SJSA1 (cell line): ENCODE results near the gene DNLZ. TPM values are rescaled to one million over a fixed set of nuclear protein-coding genes. Genes with fewer than 3 reads are reported as not detected.
"Not testable (repeated sequence)": the region's sequence is repeated elsewhere in the genome, so short reads cannot be mapped to it uniquely, and the experiment has no call there.

Experiments
- DNase-seq, 2 experiments: peaks; one replicate each; pipeline ENCODE4 v3.0.0-alpha.2; 2015 to 2020; ENCODE audit warnings: low spot score in 2 of 2, low read depth in 1 of 2
- H3K27ac ChIP-seq: fragments of 250-450 bp; sonication (Bioruptor Pico); 2 replicates; pipeline ENCODE4 v1.5.1; 2020; ENCODE audit warnings: mild to moderate bottlenecking, moderate library complexity
- H3K27me3 ChIP-seq: fragments of 250-450 bp; sonication (Bioruptor Pico); replicated peaks from 2 replicates; pipeline ENCODE4 v1.5.1; 2020; ENCODE audit warnings: mild to moderate bottlenecking, moderate library complexity
- H3K36me3 ChIP-seq: fragments of 250-450 bp; sonication (Bioruptor Pico); 2 replicates; pipeline ENCODE4 v1.5.1; 2020; ENCODE audit warnings: mild to moderate bottlenecking
- H3K4me1 ChIP-seq: fragments of 250-450 bp; sonication (Bioruptor Pico); replicated peaks from 2 replicates; pipeline ENCODE4 v1.6.1; 2021; ENCODE audit warnings: mild to moderate bottlenecking
- H3K4me3 ChIP-seq: fragments of 250-450 bp; sonication (Bioruptor Pico); 2 replicates; pipeline ENCODE4 v1.5.1; 2020; ENCODE audit warnings: mild to moderate bottlenecking
- H3K9me3 ChIP-seq: fragments of 250-450 bp; sonication (Bioruptor Pico); replicated peaks from 2 replicates; pipeline ENCODE4 v1.5.1; 2020; ENCODE audit warnings: mild to moderate bottlenecking
- total RNA-seq: library from RNA; depleted of rRNA; stranded (reverse); fragments of >200 nt; shearing (Covaris generic); gene quantifications from 2 replicates; pipeline ENCODE4 v1.2.3, GENCODE V29; 2014; rRNA removed

The DNLZ gene
- 43.0 and 79.2 TPM in 2 replicates for total RNA-seq

DNA sequence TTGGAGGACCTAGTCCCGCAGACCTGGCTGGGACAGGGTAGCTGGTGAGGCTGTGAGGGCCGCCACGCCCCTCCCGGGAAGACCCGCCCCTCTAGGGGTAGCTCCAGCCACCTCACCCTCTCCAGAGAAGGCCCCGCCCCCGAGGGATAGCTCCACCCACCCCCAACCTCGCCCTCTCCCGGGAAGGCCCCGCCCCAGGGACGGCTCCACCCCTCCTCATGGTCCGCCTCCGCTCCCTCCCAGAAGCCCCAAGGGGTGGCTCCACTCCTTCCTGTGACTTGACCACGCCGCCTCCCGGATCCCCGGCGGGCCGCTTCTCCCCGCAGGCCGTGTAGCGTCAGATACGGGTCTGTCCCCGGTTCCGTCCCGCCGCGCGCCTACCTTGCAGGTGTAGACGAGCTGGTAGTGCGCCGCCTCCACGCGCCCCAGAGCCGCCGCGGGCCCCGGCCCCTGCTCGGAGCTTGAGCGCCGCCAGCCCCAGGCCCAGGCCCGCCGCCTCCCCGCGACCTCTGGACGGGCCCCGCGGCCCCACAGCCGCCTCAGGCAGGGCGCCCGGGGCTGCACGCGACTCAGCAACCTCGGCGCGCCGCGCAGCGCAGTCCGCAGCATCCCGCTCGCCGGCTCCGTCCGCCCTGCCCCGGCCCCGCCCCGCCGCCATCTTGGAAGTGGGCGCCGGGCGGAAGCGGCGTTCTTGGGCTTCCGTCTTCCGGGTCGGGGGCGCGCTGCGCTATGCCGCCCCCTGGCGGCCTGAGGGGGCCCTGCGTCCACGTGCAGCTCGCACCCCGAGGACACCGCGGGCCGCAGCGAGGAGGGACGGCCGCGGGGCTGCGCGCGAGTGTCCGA lies at the start of gene DNLZ:
Gene DNLZ (minus strand): TSS at position 639 of the 843 bp plus-strand sequence. CDS start 30 bp downstream, at position 609.
- Histone ChIP-seq H3K4me3 (peak within 1 kb of the TSS; percentile 100), H3K27ac (peak within 1 kb of the TSS; percentile 65), H3K9me3 (peaks cover 7% of the 10 kb centered on the region), H3K36me3 (peaks cover 44% of the 10 kb centered on the region), H3K4me1 (peaks cover 51% of the 10 kb centered on the region), H3K27me3 (no peaks in the 10 kb centered on the region)
- peak; percentile 85 to 97 for DNase-seq

DNA sequence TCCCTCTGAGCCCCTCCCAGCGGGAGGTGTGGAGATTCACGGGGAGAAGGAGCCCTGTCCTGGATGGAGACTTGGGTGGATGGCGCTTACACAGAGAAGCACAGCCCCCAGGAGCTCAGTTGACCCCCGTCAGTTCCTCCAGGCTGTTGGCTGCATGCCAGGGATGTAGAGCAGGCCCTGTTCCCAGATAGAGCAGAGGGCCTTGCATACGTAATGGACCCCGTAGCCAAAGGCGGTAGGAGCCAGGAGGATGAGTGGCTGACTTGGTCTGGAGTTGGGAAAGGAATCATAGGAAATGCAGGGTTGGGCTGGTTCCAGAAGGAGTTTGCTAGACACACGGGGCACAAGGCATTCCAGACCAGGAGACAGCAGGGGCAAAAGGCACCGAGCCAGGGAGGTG lies 49.4 kb upstream of the DNLZ start:
- Histone ChIP-seq H3K4me1 (peaks cover 24% of the 10 kb centered on the region), H3K9me3 (no peaks in the 10 kb centered on the region), H3K27ac (no peak overlapping the region), H3K27me3 (no peaks in the 10 kb centered on the region), H3K36me3 (peaks cover 75% of the 10 kb centered on the region), H3K4me3 (no peak overlapping the region)
- DNase-seq, result no peak

DNA sequence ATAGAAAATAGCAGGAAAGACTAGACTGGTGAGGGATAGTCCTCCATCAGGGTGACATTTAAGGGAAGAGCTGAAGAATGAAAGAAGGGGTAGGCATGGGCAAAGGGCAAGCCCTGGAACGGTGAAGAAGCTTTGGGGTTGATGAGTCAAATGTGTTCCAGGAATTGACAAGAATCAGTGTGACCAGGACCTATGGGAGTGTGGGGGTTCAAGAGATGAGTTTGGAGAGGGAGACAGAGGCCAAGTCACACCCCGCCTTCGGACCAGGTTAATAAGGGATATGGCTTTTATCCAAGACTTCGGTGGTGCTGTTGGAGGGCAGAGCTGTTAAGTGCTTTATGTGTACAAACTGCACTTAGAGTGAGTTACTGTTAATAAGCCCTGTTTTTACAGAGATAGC lies 47.8 kb upstream of the DNLZ start:
- no peaks in the 10 kb centered on the region for H3K9me3 ChIP-seq
- H3K4me3 ChIP-seq, result peak overlapping the region; percentile 99
- peaks cover 24% of the 10 kb centered on the region for H3K4me1 ChIP-seq
- H3K27me3 ChIP-seq, result no peaks in the 10 kb centered on the region
- peaks cover 70% of the 10 kb centered on the region for H3K36me3 ChIP-seq
- no peak for DNase-seq
- H3K27ac ChIP-seq, result no peak overlapping the region

DNA sequence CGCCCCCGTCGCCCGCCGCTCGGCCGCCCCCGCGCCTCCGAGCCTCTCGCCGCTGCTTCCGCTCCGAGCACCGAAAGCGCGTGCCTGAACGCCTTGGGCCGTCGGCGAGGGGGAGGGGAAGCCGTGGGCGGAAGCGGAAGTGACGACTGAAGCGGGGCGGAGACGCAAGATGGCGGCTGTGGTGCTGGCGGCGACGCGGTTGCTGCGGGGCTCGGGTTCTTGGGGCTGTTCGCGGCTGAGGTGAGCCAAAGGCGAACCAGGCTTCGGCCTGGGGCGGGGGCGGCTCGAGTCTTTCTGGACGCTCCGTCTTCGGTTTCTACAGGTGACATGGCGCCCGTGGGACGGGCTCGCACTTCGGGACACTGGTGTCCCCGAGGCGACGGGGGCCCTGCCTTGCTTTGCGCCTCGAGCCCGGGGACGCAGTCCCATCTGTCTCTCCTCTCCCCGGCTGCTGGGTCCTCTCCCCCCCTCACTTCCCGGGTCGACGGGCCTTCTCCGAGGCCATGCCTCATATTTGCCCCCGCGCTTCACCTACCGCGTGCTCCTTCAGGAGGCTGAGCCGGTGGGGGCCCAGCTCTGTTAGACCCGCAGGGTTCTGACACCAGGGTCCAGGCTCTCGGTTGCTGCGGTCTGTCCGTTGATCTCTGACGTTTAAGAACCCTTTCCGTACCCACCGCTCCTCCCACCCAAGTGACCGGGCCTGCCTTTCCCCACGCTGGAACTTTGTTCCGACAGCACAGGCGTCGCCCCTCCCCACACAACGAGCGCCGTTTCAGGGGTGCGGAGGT lies 47.1 kb upstream of the DNLZ start, which contains the start of the genes ENTR1 and PMPCA:
Gene ENTR1 (minus strand): TSS at position 115 of the 788 bp plus-strand sequence. CDS start 217 bp downstream, outside the sequence.
Gene PMPCA (plus strand): TSS at position 159 of the 788 bp plus-strand sequence. CDS start 11 bp downstream, at position 170.
- peaks cover 69% of the 10 kb centered on the region for H3K36me3 ChIP-seq
- peak; percentile 80 to 89 for DNase-seq
- peak within 1 kb of the TSS; percentile 75 for H3K27ac ChIP-seq
- H3K4me1 ChIP-seq, result peaks cover 24% of the 10 kb centered on the region
- H3K9me3 ChIP-seq, result no peaks in the 10 kb centered on the region
- H3K27me3 ChIP-seq, result no peaks in the 10 kb centered on the region
- H3K4me3 ChIP-seq, result peak within 1 kb of the TSS; percentile 99

DNA sequence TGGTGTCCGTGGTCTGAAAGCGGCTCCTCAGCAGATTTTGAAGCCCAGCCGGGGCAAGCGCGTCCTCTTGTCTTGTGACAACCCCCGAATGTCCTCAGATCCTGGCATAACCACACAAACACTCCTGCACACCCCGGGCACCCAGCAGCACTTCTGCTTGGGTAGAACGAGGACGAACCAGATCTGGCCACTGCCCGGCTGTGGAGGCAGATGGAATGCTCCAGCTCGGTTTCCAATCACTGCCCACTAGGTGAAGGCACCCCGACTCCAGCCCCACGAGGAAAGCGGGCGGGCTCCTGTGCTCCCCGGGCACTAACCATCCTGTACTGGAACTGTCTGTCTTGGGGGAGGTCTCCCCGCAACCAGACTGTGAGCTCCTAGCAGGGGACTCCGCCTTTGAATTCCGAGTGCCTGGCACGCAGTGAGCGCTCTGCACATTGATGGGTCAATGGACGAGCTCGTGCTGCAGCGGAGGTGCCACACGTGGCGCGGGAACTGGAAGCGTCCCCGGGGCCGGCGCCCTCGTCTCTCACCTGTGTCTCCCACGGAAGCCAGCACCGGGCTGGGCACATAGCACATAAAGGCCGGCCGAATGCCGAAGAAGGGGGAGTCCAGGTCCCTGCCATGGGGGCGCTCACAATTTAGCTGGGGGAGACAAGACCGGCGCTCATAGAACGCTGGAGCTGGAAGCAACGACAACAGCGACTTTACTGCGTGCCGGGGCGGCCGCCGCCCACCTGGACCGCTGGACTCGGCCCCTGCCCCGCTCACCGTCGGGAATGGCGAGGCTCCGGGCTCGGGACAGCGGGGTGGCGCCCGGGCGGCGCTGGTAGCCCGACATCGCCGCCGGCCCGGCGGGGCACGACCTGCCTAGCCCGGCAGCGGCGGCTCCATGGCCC lies 46.3 kb upstream of the DNLZ start:
- Histone ChIP-seq H3K4me3 (peak overlapping the region; percentile 99), H3K27ac (0 out of 2 replicates have a peak overlapping the region, but pooled peaks have one; percentile 39), H3K4me1 (peaks cover 24% of the 10 kb centered on the region), H3K36me3 (peaks cover 69% of the 10 kb centered on the region), H3K27me3 (no peaks in the 10 kb centered on the region), H3K9me3 (no peaks in the 10 kb centered on the region)
- peak; percentile 35 to 50 for DNase-seq

DNA sequence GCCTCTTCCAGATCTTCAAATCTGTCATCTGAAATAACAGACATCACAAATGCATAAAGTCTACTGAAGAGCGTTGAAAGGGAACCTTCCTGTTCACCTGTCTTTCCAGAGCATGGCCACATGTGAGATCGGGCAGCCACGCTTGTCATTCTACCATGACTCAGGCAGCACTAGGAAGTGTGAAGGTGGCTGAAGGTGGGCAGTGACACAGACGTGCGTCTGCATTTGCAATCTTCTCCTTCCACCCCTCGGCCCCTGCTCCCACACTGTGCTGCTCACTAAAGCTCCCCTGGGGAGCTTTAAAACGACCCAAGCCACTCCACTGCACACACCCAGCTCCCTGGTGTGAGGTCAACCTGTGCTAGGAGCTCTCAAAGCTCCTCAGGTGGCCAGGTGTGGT lies 44.4 kb upstream of the DNLZ start:
- Histone ChIP-seq H3K27me3 (no peaks in the 10 kb centered on the region), H3K36me3 (peaks cover 64% of the 10 kb centered on the region), H3K9me3 (no peaks in the 10 kb centered on the region), H3K4me3 (no peak overlapping the region), H3K4me1 (peaks cover 24% of the 10 kb centered on the region), H3K27ac (no peak overlapping the region)
- DNase-seq, result no peak

DNA sequence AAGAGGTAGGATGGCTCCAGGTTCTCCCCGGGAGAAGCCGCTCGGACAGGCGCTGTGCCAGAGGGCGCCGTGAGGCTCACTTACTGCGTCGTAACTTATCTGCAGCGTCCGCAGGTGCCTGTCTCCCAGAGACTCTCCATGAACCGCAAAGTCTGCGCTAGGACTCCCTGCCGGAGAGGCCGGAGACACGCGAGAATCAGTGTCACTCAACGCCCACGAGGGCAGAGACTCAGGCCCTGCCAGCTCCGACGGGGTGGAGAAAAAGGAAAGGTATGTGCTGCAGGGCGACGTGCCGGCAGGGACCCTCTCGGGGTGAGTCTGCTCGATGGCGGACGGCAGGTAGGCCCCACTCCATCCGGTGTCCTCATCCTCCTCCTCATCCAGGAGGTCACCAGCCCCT lies 43.5 kb upstream of the DNLZ start:
- H3K27ac ChIP-seq, H3K4me3 ChIP-seq, DNase-seq, H3K9me3 ChIP-seq, H3K27me3 ChIP-seq: not testable (repeated sequence)
- H3K4me1 ChIP-seq, result peaks cover 23% of the 10 kb centered on the region
- peaks cover 56% of the 10 kb centered on the region for H3K36me3 ChIP-seq

DNA sequence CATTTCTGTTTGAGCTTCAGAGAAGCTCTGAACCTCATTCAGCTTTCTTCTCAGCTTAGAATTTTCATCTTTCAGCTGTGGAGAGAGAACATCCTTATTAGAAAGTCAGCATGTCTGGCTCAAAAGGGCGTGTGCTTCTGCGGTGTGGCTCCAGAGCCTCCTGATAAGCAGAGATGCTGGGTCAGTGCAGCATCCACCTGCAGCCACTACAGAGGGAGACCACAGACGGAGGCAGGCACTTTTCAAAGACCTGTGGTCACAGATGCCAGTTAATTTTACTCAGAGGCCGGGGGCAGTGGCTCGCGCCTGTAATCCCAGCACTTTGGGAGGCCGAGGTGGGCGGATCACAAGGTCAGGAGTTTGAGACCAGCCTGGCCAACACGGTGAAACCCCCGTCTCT lies 42.4 kb upstream of the DNLZ start:
- peaks cover 12% of the 10 kb centered on the region for H3K4me1 ChIP-seq
- DNase-seq, H3K27ac ChIP-seq, H3K9me3 ChIP-seq, H3K27me3 ChIP-seq, H3K4me3 ChIP-seq: not testable (repeated sequence)
- peaks cover 54% of the 10 kb centered on the region for H3K36me3 ChIP-seq

DNA sequence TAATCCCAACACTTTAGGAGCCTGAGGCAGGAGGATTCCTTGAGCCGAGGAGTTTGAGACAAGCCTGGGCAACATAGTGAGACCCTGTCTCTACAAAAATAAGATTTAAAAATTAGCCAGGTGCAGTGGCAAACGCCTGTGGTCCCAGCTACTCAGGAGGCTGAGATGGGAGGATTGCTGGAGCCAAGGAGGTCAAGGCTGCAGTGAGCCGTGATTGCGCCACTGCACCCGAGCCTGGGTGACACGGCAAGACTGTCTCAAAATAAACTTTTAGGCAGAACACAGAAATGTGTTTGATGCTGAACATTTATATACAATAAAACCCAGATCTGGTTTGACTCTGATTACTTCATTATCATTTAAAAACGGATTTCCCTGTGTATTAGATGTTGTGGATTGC lies 41.9 kb upstream of the DNLZ start:
- Histone ChIP-seq H3K36me3 (peaks cover 50% of the 10 kb centered on the region), H3K4me3 (no peak overlapping the region), H3K4me1 (peaks cover 11% of the 10 kb centered on the region), H3K27me3 (no peaks in the 10 kb centered on the region), H3K9me3 (no peaks in the 10 kb centered on the region), H3K27ac (no peak overlapping the region)
- no peak for DNase-seq

DNA sequence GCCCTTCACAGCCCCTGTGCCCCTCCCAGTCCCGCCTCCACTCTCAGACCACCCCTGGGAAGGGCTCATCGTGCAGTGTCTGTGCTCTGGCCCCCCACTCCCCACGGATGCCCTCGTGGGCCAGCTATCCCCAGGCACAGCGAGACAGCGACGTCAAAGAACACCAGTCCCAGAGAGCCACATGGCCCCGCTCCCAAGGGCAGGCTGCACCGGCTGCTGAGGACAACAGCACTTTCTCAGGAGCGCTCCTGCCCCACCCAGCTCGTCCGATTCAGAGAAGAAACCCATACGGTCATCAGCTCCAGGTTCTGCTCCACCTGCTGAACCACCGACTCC lies 41.2 kb upstream of the DNLZ start:
- peaks cover 54% of the 10 kb centered on the region for H3K36me3 ChIP-seq
- H3K27ac ChIP-seq, result no peak overlapping the region
- H3K4me3 ChIP-seq, result no peak overlapping the region
- H3K27me3 ChIP-seq, result no peaks in the 10 kb centered on the region
- DNase-seq, result no peak
- H3K9me3 ChIP-seq, result no peaks in the 10 kb centered on the region
- H3K4me1 ChIP-seq, result peaks cover 14% of the 10 kb centered on the region

DNA sequence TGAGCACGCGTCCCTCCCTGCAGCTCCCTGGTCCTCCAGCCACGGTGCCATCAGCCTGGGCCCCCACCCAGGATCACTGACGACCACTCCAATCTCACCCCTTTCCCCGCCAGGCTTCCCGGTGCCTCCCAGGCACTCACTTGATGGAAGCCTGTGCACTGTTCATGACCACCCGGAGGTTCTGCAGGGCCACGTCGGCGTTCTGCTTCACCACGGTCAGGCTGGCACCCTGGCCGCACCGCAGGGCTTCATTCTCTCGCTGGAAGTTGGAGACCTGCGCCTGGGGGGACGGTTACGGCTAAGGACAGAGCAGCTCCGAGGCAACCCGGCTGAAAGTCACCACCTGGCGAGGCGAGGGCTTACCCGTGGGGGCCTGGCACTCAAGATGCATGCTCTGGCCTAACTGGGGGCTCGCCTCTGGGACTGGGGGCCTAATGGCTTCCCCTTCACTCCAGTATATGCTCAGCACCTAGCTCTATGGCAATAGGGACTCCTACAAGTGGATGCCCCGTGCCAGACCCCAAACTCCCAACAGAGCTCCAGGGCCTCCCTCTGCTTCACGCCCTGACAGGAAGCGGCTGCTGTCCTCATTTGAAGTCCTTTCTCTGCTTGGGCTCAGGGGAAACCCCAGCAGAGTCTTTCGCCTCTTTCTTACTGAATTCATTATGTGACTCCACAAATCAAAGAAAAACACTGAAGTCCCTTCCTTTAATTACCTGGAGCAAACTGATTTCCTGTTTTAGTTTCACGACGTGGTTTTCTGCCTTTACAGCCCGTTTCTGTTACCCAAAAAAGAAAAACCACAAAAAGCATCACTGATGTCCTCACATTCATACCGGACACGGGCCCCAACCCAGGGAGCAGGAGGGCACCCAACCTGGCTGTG lies 40.6 kb upstream of the DNLZ start:
- Histone ChIP-seq H3K4me3 (no peak overlapping the region), H3K36me3 (peaks cover 59% of the 10 kb centered on the region), H3K9me3 (no peaks in the 10 kb centered on the region)

DNA sequence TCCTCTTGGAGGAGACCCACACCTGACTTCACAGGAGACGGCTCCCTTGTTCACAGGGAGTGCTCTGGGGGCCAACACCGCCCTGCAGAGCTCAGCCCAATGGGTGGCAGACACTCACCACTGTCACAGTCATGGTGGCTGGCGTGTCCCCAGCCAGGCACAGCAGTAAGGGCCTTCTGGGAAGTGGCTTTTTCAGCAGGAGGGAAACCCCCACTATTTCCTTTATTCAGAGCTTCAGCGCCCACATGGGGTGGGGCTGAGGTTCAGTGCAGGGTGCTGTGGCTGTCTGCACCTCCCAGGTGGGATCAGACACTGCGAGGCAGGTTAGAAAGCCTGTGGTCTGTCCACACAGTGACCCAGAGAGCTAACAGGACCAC lies 40.0 kb upstream of the DNLZ start:
- no peak overlapping the region for H3K27ac ChIP-seq
- no peaks in the 10 kb centered on the region for H3K9me3 ChIP-seq
- H3K4me3 ChIP-seq, result no peak overlapping the region
- no peak for DNase-seq
- H3K36me3 ChIP-seq, result peaks cover 58% of the 10 kb centered on the region
- peaks cover 21% of the 10 kb centered on the region for H3K4me1 ChIP-seq
- no peaks in the 10 kb centered on the region for H3K27me3 ChIP-seq

More for the DNA sequence above, 40.6 kb upstream of the DNLZ start:
- Histone ChIP-seq H3K27me3 (no peaks in the 10 kb centered on the region), H3K27ac (no peak overlapping the region), H3K4me1 (peaks cover 15% of the 10 kb centered on the region)
- no peak for DNase-seq
